HepG2 (cell line): ENCODE measurements around the gene PPM1H. TPM values are rescaled to one million over a fixed set of nuclear protein-coding genes. Genes with fewer than 3 reads are reported as not detected.

Experiments
- CBX2 ChIP-seq, 2 experiments: fragments of 200-600 bp in 1 of 2; sonication (generic); formaldehyde crosslinking in 1 of 2; IDR thresholded peaks; 2 replicates each; pipeline versions ENCODE4 v1.7.0 to v1.8.1; 2018 to 2022; ENCODE audit warnings: low read depth in 2 of 2, low read length in 1 of 2, mild to moderate bottlenecking in 1 of 2, missing genetic modification reagents in 1 of 2
- CENPX ChIP-seq: sonication (generic); formaldehyde crosslinking; IDR thresholded peaks from 2 replicates; pipeline ENCODE4 v1.9.0; 2021; ENCODE audit warnings: mild to moderate bottlenecking, missing genetic modification reagents, moderate library complexity
- CHD2 ChIP-seq: IDR thresholded peaks from 2 replicates; pipeline ENCODE4 v1.6.1; 2011; ENCODE audit warnings: low read depth, low read length, improper control_type of control experiment
- DR1 ChIP-seq: sonication (generic); formaldehyde crosslinking; IDR thresholded peaks from 2 replicates; pipeline ENCODE4 v1.8.0; 2021; ENCODE audit warnings: mild to moderate bottlenecking, missing genetic modification reagents, inconsistent platforms
- FOXK2 ChIP-seq: fragments of 450-650 bp; IDR thresholded peaks from 2 replicates; pipeline ENCODE4 v1.6.1; 2016
- FOXO1 ChIP-seq: sonication (generic); formaldehyde crosslinking; IDR thresholded peaks from 2 replicates; pipeline ENCODE4 v1.4.0; 2020; ENCODE audit warnings: missing genetic modification reagents
- KDM3A ChIP-seq: IDR thresholded peaks from 2 replicates; pipeline ENCODE4 v1.6.1; 2018; ENCODE audit warnings: low read depth, missing compliant biosample characterization
- PCBP1 ChIP-seq: fragments of 200-400 bp; formaldehyde crosslinking; IDR thresholded peaks from 2 replicates; pipeline ENCODE4 v1.6.1; 2017; ENCODE audit warnings: mild to moderate bottlenecking, low read depth, low read length, borderline replicate concordance
- REST ChIP-seq, 2 experiments: IDR thresholded peaks; 2 replicates each; pipeline ENCODE4 v1.6.1; 2011 to 2012; ENCODE audit warnings: low read length in 2 of 2, borderline replicate concordance in 1 of 2, low read depth in 1 of 2, mild to moderate bottlenecking in 1 of 2, moderate library complexity in 1 of 2
- TEAD3 ChIP-seq: optimal IDR thresholded peaks from 2 replicates; pipeline ENCODE3; 2016; ENCODE audit warnings: borderline replicate concordance
- YY1 ChIP-seq: IDR thresholded peaks from 2 replicates; pipeline ENCODE4 v1.6.1; 2011; ENCODE audit warnings: low read length, low read depth, moderate library complexity, mild to moderate bottlenecking; ENCODE audit not compliant: insufficient read depth, insufficient replicate concordance
- ZBED4 ChIP-seq: sonication (generic); formaldehyde crosslinking; IDR thresholded peaks from 2 replicates; pipeline ENCODE4 v1.4.0; 2020; ENCODE audit warnings: missing genetic modification reagents, borderline replicate concordance
- ZNF256 ChIP-seq: sonication (generic); formaldehyde crosslinking; conservative IDR thresholded peaks from 2 replicates; pipeline ENCODE4 v1.4.0; 2020; ENCODE audit warnings: missing genetic modification reagents
- ZNF317 ChIP-seq: sonication (generic); formaldehyde crosslinking; IDR thresholded peaks from 2 replicates; pipeline ENCODE4 v1.5.0; 2020; ENCODE audit warnings: mild to moderate bottlenecking, missing genetic modification reagents
- ZNF331 ChIP-seq: sonication (generic); formaldehyde crosslinking; IDR thresholded peaks from 2 replicates; pipeline ENCODE4 v1.4.0; 2020; ENCODE audit warnings: missing genetic modification reagents
- ZNF503 ChIP-seq: sonication (generic); formaldehyde crosslinking; IDR thresholded peaks from 2 replicates; pipeline ENCODE4 v1.4.0; 2020; ENCODE audit warnings: missing genetic modification reagents
- ZNF562 ChIP-seq: sonication (generic); formaldehyde crosslinking; IDR thresholded peaks from 2 replicates; pipeline ENCODE4 v1.8.0; 2022; ENCODE audit warnings: missing genetic modification reagents, borderline replicate concordance
- ZSCAN29 ChIP-seq: sonication (generic); formaldehyde crosslinking; conservative IDR thresholded peaks from 2 replicates; pipeline ENCODE4 v1.4.0; 2020; ENCODE audit warnings: mild to moderate bottlenecking, missing genetic modification reagents
- polyA plus RNA-seq, 8 experiments: library from polyadenylated mRNA; depleted of rRNA in 3 of 8; stranded (reverse) in 7 of 8; unstranded in 1 of 8; fragments of >200 nt; fragmentation: Illumina TruSeq in 4 of 8; extraction: Trizol in 4 of 8; gene quantifications; 2 replicates each; pipeline versions ENCODE4 v1.2.1 to v1.2.3, GENCODE V29; 2011 to 2016; ENCODE audit warnings: low read depth in 4 of 8, missing spikeins in 1 of 8, mixed read lengths in 1 of 8; ENCODE audit not compliant: insufficient read depth in 1 of 8
- total RNA-seq, 5 experiments: library from RNA; depleted of rRNA; stranded (reverse); fragments of >200 nt; fragmentation: Illumina TruSeq; extraction: Trizol; gene quantifications; 2 replicates each; pipeline ENCODE4 v1.2.3, GENCODE V29; 2016; ENCODE audit warnings: low read depth in 1 of 5

Gene PPM1H
- total and polyA plus RNA-seq, 2 of the 13 experiments (the other 11 are each of a cell fraction or from before 2014, with no cell fraction given), result 29.1 to 38.1 TPM

GRCh38 chr12:62891805-62892549, 43.0 kb downstream of the PPM1H start (continued):
- no peak for TF ChIP-seq ZBED4 (CRISPR knock-in tag)
- no peak for TF ChIP-seq DR1 (CRISPR knock-in tag)
- TF ChIP-seq ZNF503, result peak; percentile 88
- TF ChIP-seq REST (IDR thresholded peaks at IDR 0.05; ENCODE audit: borderline replicate concordance in 1 of 2, low read depth in 1 of 2, low read length in 2 of 2), result no peak
- no peak for TF ChIP-seq ZNF256 (CRISPR knock-in tag)
- no peak for TF ChIP-seq ZNF562 (CRISPR knock-in tag)
- no peak for TF ChIP-seq PCBP1
- no peak for TF ChIP-seq CHD2
- TF ChIP-seq KDM3A, result 0 out of 2 replicates have a peak, but pooled peaks have one; percentile 61
- no peak for TF ChIP-seq CBX2 (IDR thresholded peaks at IDR 0.05; ENCODE audit: low read depth, low read length)
- no peak for TF ChIP-seq CBX2 (CRISPR knock-in tag; IDR thresholded peaks at IDR 0.05; ENCODE audit: low read depth)
- 0 out of 2 replicates have a peak, but pooled peaks have one; percentile 73 for TF ChIP-seq ZSCAN29
- TF ChIP-seq FOXK2, result no peak
- no peak for TF ChIP-seq CENPX (CRISPR knock-in tag)
- TF ChIP-seq TEAD3 (CRISPR knock-in tag), result peak; percentile 96
- peak; percentile 56; the same call in 1 of the 2 replicates for TF ChIP-seq ZNF331 (CRISPR knock-in tag)
- TF ChIP-seq YY1, result no peak
- TF ChIP-seq ZNF317 (CRISPR knock-in tag), result no peak
- TF ChIP-seq FOXO1 (CRISPR knock-in tag), result peak; percentile 69
